Activated CD4-positive, alpha-beta T cell treated with anti-CD3 and anti-CD28 coated beads for 48 hours (primary cell): ENCODE results near the gene JADE3.
"Not testable (repeated sequence)": the region's sequence is repeated elsewhere in the genome, so short reads cannot be mapped to it uniquely, and the experiment has no call there.

Source experiments
- DNase-seq: peaks from one replicate; pipeline ENCODE4 v3.0.0-alpha.2; 2020

Gene JADE3

GRCh38 chrX:46938589-46938988 is 26.4 kb downstream of the JADE3 start:
- DNase-seq, result no peak

- DNase-seq, result no peak
These were observed 29.1 kb downstream of the JADE3 start for GRCh38 chrX:46941341-46941740.

GRCh38 chrX:46953137-46953527 is 40.9 kb downstream of the JADE3 start:
- DNase-seq, result no peak

GRCh38 chrX:46953597-46953996 is 41.4 kb downstream of the JADE3 start:
- DNase-seq, result no peak

GRCh38 chrX:46954716-46955115 is 42.5 kb downstream of the JADE3 start:
- no peak for DNase-seq

- DNase-seq, result not testable (repeated sequence)
These were observed 44.4 kb downstream of the JADE3 start for GRCh38 chrX:46956589-46956988.

GRCh38 chrX:46957297-46957696 is 45.1 kb downstream of the JADE3 start:
- DNase-seq, result no peak

- DNase-seq, result no peak
These were observed 46.9 kb downstream of the JADE3 start for GRCh38 chrX:46959101-46959500.

GRCh38 chrX:46959985-46960700 is 47.9 kb downstream of the JADE3 start:
- no peak for DNase-seq

GRCh38 chrX:46961097-46961496 is 48.9 kb downstream of the JADE3 start:
- DNase-seq, result no peak

GRCh38 chrX:46961574-46962283 is 49.5 kb downstream of the JADE3 start:
- no peak for DNase-seq

- DNase-seq, result no peak
These were observed 53.0 kb downstream of the JADE3 start for GRCh38 chrX:46965125-46965758.

- DNase-seq, result peak; percentile 37
These were observed 55.3 kb downstream of the JADE3 start for GRCh38 chrX:46967547-46967946.

- not testable (repeated sequence) for DNase-seq
These were observed 64.8 kb downstream of the JADE3 start for GRCh38 chrX:46977046-46977445.

- peak; percentile 84 for DNase-seq
These were observed 66.4 kb downstream of the JADE3 start for GRCh38 chrX:46978341-46979291.

GRCh38 chrX:46984705-46985104 is 72.5 kb downstream of the JADE3 start:
- no peak for DNase-seq

GRCh38 chrX:46989548-46989947 is 77.3 kb downstream of the JADE3 start:
- no peak for DNase-seq

GRCh38 chrX:46991664-46992063 is 79.4 kb downstream of the JADE3 start:
- no peak for DNase-seq

GRCh38 chrX:46992070-46992469 is 79.8 kb downstream of the JADE3 start:
- no peak for DNase-seq

GRCh38 chrX:46994096-46994495 is 81.9 kb downstream of the JADE3 start:
- no peak for DNase-seq

GRCh38 chrX:47012131-47012530 is 99.9 kb downstream of the JADE3 start:
- no peak for DNase-seq

- no peak for DNase-seq
These were observed 114.0 kb downstream of the JADE3 start for GRCh38 chrX:47026198-47026597.

- DNase-seq, result no peak
These were observed 118.1 kb downstream of the JADE3 start for GRCh38 chrX:47030339-47030738.
